ENCODE data around the gene CDH26.

- TF ChIP-seq CTCF (IDR thresholded peaks at IDR 0.05) (no peak), POLR2A (IDR thresholded peaks at IDR 0.05) (no peak)
These were observed 101.9 kb downstream of the CDH26 start for GRCh38 chr20:60060006-60060557.

All from esophagus squamous epithelium (tissue), 4 donors.